BJ (cell line): ENCODE data around the gene SLC24A4. TPM values are rescaled to one million over a fixed set of nuclear protein-coding genes. Genes with fewer than 3 reads are reported as not detected.

Experiments used
- CTCF ChIA-PET: fragments of 350-600 bp; formaldehyde crosslinking; extraction: SDS; loops from one replicate; lab custom pipeline; 2021; ENCODE audit warnings: antibody characterized with exemption, inconsistent platforms; lab: Yijun Ruan, JAX
- POLR2A ChIA-PET: fragments of 300-600 bp; sonication (Branson Sonifier 250); formaldehyde crosslinking; extraction: SDS; loops from one replicate; lab custom pipeline; 2021; ENCODE audit warnings: antibody characterized with exemption; lab: Charles Lee
- DNase-seq: peaks from one replicate; pipeline ENCODE4 v3.0.0-alpha.2; 2011; ENCODE audit warnings: low read depth
- H3K27me3 ChIP-seq: 2 replicates; pipeline ENCODE4 v1.6.0; 2011; ENCODE audit warnings: low read length; ENCODE audit not compliant: control insufficient read depth, insufficient read depth
- H3K36me3 ChIP-seq: 2 replicates; pipeline ENCODE4 v1.5.1; 2011; ENCODE audit warnings: low read length; ENCODE audit not compliant: control insufficient read depth, insufficient read depth
- H3K4me3 ChIP-seq: 2 replicates; pipeline ENCODE4 v1.5.1; 2011; ENCODE audit warnings: low read depth, mild to moderate bottlenecking, control low read depth, low read length
- CTCF ChIP-seq: IDR thresholded peaks from 2 replicates; pipeline ENCODE4 v1.5.1; 2011; ENCODE audit warnings: low read depth, mild to moderate bottlenecking, control low read depth, inconsistent platforms, low read length, moderate library complexity; ENCODE audit not compliant: insufficient read depth
- polyA plus RNA-seq: library from polyadenylated mRNA; depleted of rRNA; stranded (reverse); fragments of >200 nt; gene quantifications from 2 replicates; pipeline ENCODE4 v1.2.3, GENCODE V29; 2011

Gene SLC24A4
- polyA plus RNA-seq, 1 experiment, result not detected

GRCh38 chr14:92447416-92448197 is 124.6 kb downstream of the SLC24A4 start:
- DNase-seq, result no peak
- Histone ChIP-seq H3K27me3 (no peaks in the 10 kb centered on the region; the same call in 1 of the 2 replicates), H3K4me3 (no peak overlapping the region), H3K36me3 (no peaks in the 10 kb centered on the region)
- CTCF ChIA-PET, result interaction anchor here (0.5 to 4.0 kb wide), 3 partner anchors 11 to 850 kb away, joined by 3 to 24 read pairs (median 3); no protein-coding TSS in a partner anchor
- POLR2A ChIA-PET, result interaction anchor here (0.6 kb wide), 1 partner anchor 230 kb away, joined by 4 read pairs; no protein-coding TSS in a partner anchor
- no peak for TF ChIP-seq CTCF

GRCh38 chr14:92448786-92449185 is 125.8 kb downstream of the SLC24A4 start:
- Histone ChIP-seq H3K36me3 (no peaks in the 10 kb centered on the region), H3K4me3 (no peak overlapping the region), H3K27me3 (peaks cover 5% of the 10 kb centered on the region)
- TF ChIP-seq CTCF, result no peak
- POLR2A ChIA-PET, result no interaction called here
- CTCF ChIA-PET, result interaction anchor here (1.1 to 4.0 kb wide), 2 partner anchors 9 to 185 kb away, joined by 3 to 24 read pairs; no protein-coding TSS in a partner anchor
- DNase-seq, result no peak

GRCh38 chr14:92449404-92450181 is 126.6 kb downstream of the SLC24A4 start:
- Histone ChIP-seq H3K27me3 (peaks cover 6% of the 10 kb centered on the region), H3K36me3 (no peaks in the 10 kb centered on the region), H3K4me3 (no peak overlapping the region)
- no peak for TF ChIP-seq CTCF
- POLR2A ChIA-PET, result no interaction called here
- no peak for DNase-seq
- CTCF ChIA-PET, result interaction anchor here (1.1 to 4.0 kb wide), 2 partner anchors 9 to 14 kb away, joined by 3 to 24 read pairs; no protein-coding TSS in a partner anchor

GRCh38 chr14:92450351-92451070 is 127.5 kb downstream of the SLC24A4 start:
- H3K36me3 ChIP-seq, result no peaks in the 10 kb centered on the region
- no peak for DNase-seq
- TF ChIP-seq CTCF, result no peak
- POLR2A ChIA-PET, result no interaction called here
- CTCF ChIA-PET, result interaction anchor here (1.1 kb wide), 1 partner anchor 15 kb away, joined by 3 read pairs; no protein-coding TSS in a partner anchor
- no peak overlapping the region for H3K4me3 ChIP-seq
- H3K27me3 ChIP-seq, result peaks cover 6% of the 10 kb centered on the region
